Measurements from ENCODE around the gene SLC1A4.
A peak's percentile ranks its signal among the peaks of the same experiment; 100 is the strongest.

SLC1A4 gene

DNA sequence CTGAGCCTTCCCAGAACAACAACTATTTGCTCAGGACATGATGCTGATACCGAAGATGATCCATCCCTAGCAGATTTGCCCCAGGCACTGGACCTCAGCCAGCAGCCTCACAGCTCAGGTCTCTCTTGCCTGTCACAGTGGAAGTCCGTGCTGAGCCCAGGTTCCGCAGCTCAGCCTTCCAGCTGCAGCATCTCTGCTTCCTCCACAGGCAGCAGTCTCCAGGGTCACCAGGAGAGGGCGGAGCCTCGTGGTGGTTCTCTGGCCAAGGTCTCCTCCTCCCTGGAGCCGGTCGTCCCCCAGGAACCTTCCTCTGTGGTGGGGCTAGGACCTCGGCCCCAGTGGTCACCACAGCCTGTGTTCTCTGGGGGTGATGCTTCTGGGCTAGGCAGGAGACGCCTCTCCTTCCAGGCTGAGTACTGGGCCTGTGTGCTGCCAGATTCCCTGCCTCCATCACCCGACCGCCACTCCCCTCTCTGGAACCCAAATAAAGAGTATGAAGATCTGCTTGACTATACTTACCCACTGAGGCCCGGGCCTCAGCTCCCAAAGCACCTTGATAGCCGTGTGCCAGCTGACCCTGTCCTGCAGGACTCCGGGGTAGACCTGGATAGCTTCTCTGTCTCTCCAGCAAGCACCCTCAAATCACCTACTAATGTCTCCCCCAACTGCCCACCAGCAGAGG lies 82.4 kb downstream of the SLC1A4 start:
- no peak overlapping the region for H3K4me3 Mint-ChIP-seq
- no peak for DNase-seq (ENCODE audit: low spot score in 2 of 2)
- H3K27me3 Mint-ChIP-seq = no peaks in the 10 kb centered on the region
- H3K9me3 Mint-ChIP-seq = no peaks in the 10 kb centered on the region
- ATAC-seq (replicated peaks; ENCODE audit: extremely low read depth, poor library complexity, severe bottlenecking) = peak; percentile 28
- H3K36me3 Mint-ChIP-seq (ENCODE audit: insufficient read depth) = peaks cover 34% of the 10 kb centered on the region
- no peak overlapping the region for H3K27ac Mint-ChIP-seq (ENCODE audit: low read depth)
- peaks cover 22% of the 10 kb centered on the region for H3K4me1 Mint-ChIP-seq

DNA sequence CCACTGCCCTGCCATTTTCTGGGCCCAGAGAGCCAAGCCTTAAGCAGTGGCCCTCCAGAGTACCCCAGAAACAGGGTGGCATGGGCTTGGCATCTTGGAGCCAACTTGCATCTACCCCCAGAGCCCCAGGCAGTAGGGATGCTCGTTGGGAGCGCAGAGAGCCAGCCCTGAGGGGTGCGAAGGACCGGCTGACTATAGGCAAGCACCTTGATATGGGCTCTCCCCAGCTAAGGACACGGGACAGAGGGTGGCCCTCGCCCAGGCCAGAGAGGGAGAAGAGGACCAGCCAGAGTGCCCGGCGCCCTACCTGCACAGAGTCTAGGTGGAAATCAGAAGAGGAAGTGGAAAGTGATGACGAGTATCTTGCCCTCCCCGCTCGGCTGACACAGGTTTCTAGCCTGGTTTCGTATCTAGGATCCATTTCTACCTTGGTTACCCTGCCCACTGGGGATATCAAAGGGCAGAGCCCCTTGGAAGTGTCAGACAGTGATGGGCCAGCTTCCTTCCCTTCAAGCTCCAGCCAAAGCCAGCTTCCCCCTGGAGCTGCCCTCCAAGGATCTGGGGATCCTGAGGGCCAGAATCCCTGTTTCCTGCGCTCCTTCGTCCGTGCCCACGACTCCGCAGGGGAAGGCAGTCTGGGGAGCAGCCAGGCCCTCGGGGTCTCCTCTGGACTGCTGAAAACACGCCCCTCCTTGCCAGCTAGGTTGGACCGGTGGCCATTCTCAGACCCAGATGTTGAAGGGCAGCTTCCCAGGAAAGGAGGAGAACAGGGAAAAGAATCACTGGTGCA lies 83.2 kb downstream of the SLC1A4 start:
- H3K36me3 Mint-ChIP-seq (ENCODE audit: insufficient read depth) = peaks cover 34% of the 10 kb centered on the region
- H3K4me3 Mint-ChIP-seq = no peak overlapping the region
- peak overlapping the region; percentile 55 for H3K27ac Mint-ChIP-seq (ENCODE audit: low read depth)
- peaks cover 19% of the 10 kb centered on the region for H3K4me1 Mint-ChIP-seq
- no peaks in the 10 kb centered on the region for H3K9me3 Mint-ChIP-seq
- no peak for ATAC-seq (replicated peaks; ENCODE audit: extremely low read depth, poor library complexity, severe bottlenecking)
- no peaks in the 10 kb centered on the region for H3K27me3 Mint-ChIP-seq
- no peak for DNase-seq (ENCODE audit: low spot score in 2 of 2)

All from central memory CD8-positive, alpha-beta T cell (primary cell).